HG03378 (cell line): ENCODE measurements around the gene ENPEP.
"Not testable (repeated sequence)": the region's sequence is repeated elsewhere in the genome, so short reads cannot be mapped to it uniquely, and the experiment has no call there.

Experiments
- ATAC-seq: cut with Tn5 transposase; IDR thresholded peaks from one replicate; pipeline ENCODE4 v1.9.1; 2021; ENCODE audit warnings: mild to moderate bottlenecking, moderate library complexity; ENCODE audit not compliant: unreplicated experiment

Gene ENPEP

GRCh38 chr4:110484767-110485166, 8.8 kb downstream of the ENPEP start:
- ATAC-seq: peak; percentile 35

- ATAC-seq: no peak
Measured at GRCh38 chr4:110485452-110485851, 9.5 kb downstream of the ENPEP start.

- no peak for ATAC-seq
Measured at GRCh38 chr4:110486256-110486655, 10.3 kb downstream of the ENPEP start.

- ATAC-seq: not testable (repeated sequence)
Measured at GRCh38 chr4:110486850-110487249, 10.9 kb downstream of the ENPEP start.

GRCh38 chr4:110487873-110488272, 11.9 kb downstream of the ENPEP start:
- no peak for ATAC-seq

- no peak for ATAC-seq
Measured at GRCh38 chr4:110489901-110490508, 14.1 kb downstream of the ENPEP start.

GRCh38 chr4:110492522-110492921, 16.6 kb downstream of the ENPEP start:
- ATAC-seq: no peak

- no peak for ATAC-seq
Measured at GRCh38 chr4:110493520-110493919, 17.6 kb downstream of the ENPEP start.

- no peak for ATAC-seq
Measured at GRCh38 chr4:110498420-110498819, 22.5 kb downstream of the ENPEP start.

- no peak for ATAC-seq
Measured at GRCh38 chr4:110499126-110499525, 23.2 kb downstream of the ENPEP start.

- ATAC-seq: no peak
Measured at GRCh38 chr4:110501826-110502225, 25.9 kb downstream of the ENPEP start.

- no peak for ATAC-seq
Measured at GRCh38 chr4:110503270-110504083, 27.5 kb downstream of the ENPEP start.

- ATAC-seq: no peak
Measured at GRCh38 chr4:110504084-110504435, 28.1 kb downstream of the ENPEP start.

GRCh38 chr4:110505440-110505839, 29.5 kb downstream of the ENPEP start:
- no peak for ATAC-seq

GRCh38 chr4:110508827-110509710, 33.1 kb downstream of the ENPEP start:
- ATAC-seq: no peak

- ATAC-seq: no peak
Measured at GRCh38 chr4:110510277-110510676, 34.3 kb downstream of the ENPEP start.

- peak; percentile 75 for ATAC-seq
Measured at GRCh38 chr4:110510955-110511544, 35.1 kb downstream of the ENPEP start.

GRCh38 chr4:110512901-110513300, 36.9 kb downstream of the ENPEP start:
- no peak for ATAC-seq

- ATAC-seq: no peak
Measured at GRCh38 chr4:110514889-110515479, 39.0 kb downstream of the ENPEP start.

GRCh38 chr4:110515676-110516075, 39.7 kb downstream of the ENPEP start:
- ATAC-seq: no peak
